Non-pigmented ciliary epithelial cell (primary cell): ENCODE measurements around the gene SLC26A3.
"Not testable (repeated sequence)": the region's sequence is repeated elsewhere in the genome, so short reads cannot be mapped to it uniquely, and the experiment has no call there.

Experiments
- DNase-seq: peaks from one replicate; pipeline ENCODE4 v3.0.0-alpha.2; 2010; ENCODE audit warnings: low read depth

Gene SLC26A3

DNA sequence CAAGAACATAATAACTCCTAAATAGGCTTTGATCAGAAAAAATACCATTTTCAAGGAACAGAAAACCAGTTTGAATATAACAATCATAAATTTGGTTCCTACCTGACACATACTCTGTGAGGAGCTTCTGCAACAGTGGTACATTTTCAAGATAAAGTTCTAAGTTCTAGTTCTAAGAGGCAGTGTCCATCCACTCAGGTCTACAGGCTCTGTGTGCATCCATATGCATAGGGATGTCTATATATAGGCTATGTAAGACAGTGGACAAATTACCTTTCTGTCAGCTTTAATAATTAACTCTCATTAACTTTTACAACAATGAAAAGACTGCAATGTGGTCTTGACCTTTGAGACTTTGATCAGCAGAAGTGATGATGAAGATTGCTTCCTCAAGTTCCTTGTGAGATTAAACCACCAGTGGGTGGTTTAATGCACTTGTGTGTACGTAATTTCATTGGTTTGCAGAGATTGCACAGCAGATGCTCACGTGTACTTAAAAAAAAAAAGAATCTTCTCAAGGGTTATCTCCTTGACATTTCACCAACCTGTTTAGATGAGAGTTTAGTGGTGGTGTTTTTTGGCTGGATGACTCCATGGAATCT, at the start of gene SLC26A3:
TSS of gene SLC26A3 (minus strand) at position 215 of the 602 bp plus-strand sequence. CDS start 8,714 bp downstream, outside the sequence.
- no peak for DNase-seq

DNA sequence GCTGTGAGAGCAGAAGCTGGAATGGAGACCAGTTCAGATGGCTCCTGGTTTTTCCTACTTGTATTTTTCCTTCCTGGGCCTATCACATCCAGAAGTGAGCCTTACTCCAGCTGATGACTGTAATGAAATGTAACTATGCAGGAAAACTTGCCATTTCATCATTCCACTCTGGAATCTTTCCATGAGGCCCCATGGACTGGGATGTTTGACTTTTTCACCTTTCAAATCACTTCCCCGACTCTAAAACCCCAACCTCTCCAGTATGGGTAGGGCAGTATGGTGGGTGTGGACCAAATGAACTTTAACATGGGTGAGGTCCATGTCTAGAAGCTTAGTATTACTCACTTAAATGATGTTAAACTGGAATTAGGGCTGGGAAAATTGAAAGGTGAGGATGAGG, 47.6 kb upstream of the SLC26A3 start:
- no peak for DNase-seq

DNA sequence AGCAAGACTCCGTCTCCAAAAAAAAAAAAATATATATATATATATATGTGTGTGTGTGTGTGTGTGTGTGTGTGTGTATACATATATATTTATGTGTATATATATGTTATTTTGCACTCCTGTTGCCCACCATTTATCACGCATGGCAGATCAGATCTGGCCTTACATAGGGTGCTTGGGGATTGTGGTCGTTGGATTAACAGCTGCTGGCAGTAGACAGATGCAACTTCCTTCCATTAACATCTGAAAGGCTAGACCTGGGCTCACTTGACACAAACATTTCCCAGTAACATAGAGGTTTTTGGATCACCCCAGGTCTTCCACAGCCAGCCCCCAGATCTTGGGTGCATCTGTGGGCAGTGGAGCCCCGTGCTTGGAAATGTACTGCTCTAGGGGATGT, 47.2 kb upstream of the SLC26A3 start:
- DNase-seq, result no peak

DNA sequence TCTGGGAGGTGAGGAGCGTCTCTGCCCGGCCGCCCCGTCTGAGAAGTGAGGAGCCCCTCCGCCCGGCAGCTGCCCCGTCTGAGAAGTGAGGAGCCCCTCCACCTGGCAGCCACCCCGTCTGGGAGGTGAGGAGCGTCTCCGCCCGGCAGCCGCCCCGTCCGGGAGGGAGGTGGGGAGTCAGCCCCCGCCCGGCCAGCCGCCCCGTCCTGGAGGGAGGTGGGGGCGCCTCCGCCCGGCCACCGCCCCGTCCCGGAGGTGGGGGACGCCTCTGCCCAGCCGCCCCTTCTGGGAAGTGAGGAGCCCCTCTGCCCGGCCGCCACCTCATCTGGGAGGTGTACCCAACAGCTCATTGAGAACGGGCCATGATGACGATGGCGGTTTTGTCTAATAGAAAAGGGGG, 45.2 kb upstream of the SLC26A3 start:
- not testable (repeated sequence) for DNase-seq

DNA sequence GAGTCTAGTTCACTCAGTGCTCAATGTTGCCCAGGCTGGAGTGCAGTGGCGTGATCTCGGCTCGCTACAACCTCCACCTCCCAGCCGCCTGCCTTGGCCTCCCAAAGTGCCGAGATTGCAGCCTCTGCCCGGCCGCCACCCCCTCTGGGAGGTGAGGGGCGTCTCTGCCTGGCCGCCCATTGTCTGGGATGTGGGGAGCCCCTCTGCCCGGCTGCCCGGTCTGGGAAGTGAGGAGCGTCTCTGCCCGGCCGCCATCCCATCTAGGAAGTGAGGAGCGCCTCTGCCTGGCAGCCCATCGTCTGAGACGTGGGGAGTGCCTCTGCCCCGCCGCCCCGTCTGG, 44.8 kb upstream of the SLC26A3 start:
- not testable (repeated sequence) for DNase-seq

DNA sequence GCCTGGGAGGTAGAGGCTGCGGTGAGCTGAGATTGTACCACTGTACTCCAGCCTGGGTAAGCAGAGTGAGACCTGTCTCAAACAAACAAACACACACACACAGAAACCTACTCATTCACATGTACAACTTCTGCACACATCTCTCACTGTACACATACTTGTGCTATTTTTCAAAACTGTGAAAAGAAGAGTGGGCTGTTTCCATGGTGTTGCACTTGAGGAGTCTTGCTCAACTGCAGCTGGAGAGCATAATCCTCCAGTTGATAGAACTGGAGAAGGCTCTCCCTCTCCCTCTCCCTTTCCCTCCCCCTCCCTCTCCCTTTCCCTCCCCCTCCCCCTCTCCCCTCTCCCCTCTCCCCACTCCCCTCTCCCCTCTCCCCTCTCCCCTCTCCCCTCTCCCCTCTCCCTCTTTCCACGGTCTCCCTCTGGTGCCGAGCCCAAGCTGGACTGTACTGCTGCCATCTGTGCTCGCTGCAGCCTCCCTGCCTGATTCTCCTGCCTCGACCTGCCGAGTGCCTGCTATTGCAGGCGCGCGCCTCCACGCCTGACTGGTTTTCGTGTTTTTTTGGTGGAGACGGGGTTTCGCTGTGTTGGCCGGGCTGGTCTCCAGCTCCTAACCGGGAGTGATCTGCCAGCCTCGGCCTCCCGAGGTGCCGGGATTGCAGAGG, 44.3 kb upstream of the SLC26A3 start:
- DNase-seq, result no peak

DNA sequence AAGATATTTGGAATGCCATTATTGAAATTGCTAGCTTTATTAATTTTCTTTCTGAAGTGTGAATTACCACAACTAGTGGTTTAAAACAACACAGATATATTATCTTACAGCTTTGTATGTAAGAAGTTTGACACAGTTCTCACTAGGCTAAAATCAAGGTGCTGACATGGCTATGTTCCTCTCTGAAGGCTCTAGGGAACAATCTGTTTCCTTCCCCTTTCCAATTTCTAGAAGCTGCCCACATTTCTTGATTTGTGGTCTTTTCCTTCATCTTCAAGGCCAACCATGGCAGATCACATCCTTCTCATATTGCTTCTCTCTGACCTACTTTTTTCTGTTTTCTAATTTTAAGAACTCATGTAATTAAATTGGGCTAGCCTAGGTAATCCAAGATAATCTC, 43.3 kb upstream of the SLC26A3 start:
- DNase-seq, result no peak

DNA sequence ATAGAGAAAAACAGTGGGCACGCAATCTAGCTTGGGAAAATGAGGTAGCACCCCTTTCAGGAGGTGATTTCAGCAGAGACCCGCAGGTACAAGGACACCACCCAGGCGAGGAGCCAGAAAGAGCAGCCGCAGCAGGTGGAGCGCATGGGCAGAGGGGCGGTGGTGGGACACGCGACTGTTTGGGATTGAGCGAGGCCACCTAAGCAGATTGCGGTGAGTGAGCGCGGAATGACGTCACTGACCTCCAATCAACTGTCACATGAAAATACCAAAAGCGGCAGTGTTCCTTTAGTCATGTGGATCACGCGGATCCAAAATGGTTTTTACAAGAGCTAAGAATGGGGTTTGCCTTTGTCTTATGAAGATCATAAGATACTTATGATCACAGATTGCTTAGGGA, 40.2 kb upstream of the SLC26A3 start:
- DNase-seq, result no peak

DNA sequence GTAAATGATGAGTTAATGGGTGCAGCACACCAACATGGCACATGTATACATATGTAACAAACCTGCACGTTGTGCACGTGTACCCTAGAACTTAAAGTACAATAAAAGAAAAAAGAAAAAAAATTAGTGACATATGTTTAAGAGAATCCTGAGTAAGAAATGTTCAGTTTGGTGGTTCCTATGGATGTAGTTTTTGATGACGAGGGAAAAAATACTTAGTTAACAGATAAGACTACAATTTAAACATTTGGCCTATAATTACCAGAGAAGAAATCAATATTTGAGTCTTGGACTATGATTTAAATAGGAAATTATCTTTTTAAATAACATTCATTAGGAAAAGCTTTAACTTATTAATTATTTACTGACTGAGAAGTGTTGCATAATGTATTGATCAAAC, 39.2 kb upstream of the SLC26A3 start:
- DNase-seq, result no peak

DNA sequence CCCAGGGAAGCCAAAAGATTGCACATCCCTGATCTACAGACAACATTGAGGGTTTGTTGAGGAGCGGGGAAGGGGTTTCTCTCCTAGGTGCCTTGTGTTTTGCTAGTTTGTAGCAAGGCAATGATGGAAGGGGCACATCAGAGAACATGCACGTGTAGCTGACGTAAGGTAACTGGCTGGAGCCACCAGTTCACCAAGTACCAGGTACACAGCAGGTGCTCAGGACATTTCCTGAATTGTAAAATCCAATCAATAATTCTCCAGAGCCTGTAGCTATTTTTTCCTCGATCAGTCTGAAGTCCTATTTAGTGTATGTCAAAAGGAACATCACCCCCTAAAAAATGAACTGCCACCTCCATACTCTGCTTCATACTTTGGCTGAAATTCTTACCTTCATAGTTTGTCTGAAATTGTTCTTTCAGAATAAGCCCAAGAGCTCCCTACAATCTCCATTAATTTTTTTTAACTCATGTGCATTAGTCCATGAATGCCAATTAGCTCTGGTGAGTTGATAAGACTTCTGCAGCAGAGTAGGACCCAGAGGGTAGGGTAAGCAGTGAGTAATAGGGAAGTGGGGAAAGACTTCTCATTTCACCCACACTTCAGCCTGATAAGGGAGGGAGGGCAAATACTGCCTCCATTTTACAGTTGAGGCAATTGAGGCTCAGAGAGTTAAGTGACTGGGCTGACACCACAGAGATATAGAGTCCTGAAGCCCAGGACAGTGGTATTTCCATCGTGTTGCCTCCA, 36.0 kb upstream of the SLC26A3 start:
- no peak for DNase-seq

DNA sequence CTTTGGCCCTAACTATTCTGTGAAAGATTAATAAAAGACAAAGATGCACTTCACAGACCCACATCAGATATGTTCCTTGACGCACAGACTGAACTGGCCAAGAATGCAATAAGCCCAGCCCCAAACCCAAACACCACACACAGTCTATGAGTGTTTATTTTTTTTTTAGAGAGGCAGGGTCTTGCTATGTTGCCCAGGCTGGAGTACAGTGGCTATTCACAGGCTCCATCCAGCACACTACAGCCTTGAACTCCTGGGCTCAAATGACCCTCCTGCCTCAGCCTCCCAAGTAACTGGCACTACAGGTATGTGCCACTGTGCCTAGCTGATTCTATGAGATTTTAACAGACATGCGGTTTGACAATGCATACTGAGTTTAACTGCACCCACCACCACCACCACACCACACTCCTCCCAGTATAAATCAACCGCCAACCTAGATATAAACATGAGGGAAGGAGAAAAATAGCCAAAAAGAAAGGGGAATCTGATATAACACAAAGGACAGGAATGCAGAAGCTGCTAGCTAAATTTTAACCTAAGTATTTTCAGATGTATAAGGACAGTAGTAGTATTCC, 35.1 kb upstream of the SLC26A3 start:
- DNase-seq, result no peak

DNA sequence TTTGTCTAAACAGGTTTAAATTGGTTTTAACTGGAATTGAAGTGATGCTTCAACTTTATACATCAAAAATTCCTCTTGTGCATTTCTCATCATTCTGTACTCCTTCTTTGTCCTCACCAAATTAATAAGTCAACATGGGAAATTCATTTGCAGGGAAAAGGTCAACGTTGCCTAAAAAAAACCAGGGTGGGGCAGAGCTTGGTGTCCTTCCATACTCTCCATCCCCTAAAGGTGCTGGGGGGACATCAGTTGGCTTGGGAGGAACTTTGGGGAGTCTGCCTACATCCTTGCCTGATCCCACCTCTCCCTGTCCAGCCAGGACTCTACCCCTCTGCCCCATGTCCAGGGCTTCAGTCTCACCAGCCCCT, 34.1 kb upstream of the SLC26A3 start:
- no peak for DNase-seq

DNA sequence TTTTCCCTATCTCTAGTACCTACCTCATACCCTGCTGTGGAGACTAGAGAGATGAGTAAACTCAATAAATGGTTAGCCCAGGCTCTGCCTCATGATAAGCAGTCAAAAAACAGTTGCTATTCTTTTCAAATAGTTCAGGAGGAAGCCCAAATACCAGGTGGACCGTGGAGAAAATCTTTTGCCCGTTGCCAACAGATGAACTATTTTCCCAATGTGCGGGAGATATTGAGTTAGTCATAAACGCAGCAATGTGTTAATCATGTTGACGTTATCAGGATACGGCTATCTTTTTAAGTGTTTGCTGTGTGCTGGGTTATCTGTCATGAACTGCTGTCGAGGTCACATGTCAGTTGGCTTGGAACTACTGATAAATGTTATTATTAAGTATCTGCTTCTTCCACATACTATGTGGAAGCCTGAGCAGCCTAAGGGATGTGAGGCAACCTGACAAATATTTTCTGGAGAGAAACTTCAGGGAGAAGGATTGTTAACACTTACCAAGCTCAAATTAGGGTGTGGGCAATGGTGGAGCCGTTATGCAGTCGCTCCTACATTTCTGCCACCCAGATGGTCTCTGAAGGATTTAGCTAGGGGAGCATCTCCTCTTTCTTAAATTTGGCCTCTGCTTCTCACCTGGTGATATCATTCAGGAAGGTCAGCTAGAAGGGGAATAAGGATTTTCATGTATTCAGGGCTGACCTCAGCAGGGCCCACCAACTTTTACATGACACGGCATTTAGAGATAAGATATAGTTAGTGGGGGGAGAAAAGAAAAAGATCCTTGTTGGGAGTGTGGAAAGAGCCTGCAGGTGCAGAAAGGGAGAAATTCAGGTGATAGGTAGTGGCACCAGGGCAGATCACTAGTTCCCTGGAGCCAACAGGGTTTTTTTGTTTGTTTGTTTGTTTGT, 33.5 kb upstream of the SLC26A3 start:
- no peak for DNase-seq

DNA sequence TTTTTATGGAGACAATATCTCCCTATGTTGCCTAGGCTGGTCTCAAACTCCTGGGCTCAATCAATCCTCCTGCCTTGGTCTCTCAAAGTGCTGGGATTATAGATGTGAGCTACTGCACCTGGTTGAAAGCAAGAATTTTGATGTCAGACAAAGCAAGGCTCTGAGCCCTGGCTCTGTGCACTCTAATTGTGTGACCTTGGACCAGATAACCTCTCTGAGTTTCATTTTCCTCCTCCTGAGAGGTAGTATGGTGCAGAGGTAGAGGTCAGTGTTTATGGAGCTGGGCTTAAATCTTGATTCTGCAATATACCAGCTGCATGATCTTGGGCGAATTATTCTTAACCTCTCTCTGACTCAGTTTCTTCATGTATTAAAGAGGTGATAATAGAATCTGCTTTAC, 31.4 kb upstream of the SLC26A3 start:
- DNase-seq, result no peak

DNA sequence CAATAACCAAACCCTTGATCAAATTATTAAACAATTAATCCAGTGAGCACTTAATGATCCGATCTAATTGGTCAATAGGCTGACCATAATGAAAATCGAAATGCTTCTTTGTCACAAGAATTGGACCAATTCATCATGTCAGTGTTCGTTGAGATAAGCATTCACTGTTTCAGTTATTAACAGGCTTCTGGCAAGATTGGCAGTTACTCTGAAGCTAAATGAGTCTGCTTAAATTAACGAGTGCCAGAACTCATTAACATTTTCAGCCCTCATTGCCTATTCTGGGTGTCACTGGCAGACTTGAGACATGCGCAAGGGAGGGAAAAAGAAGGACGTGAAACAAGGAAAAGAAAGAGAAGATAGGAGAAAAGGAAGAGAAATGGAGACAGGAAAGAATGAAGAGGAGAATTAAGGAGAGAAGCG, 30.7 kb upstream of the SLC26A3 start:
- DNase-seq, result no peak

DNA sequence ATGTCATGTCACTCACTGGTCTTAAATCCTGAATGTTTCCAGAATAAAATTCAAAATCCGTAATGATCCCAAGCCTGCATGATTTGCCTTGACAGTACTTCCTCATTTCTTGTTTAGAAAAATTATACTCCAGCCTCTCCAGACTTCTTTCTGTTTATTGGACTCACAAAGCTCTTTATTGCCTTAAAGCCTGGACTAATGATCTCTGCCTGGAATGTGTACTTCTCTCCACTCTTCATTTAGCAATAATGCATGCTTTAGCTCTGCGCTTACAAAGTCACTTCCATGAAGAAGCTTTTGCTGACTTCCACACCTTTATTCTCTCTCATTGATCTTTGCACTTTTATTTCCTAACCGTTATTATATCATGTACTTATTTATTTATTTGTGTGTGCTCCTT, 27.4 kb upstream of the SLC26A3 start:
- no peak for DNase-seq

DNA sequence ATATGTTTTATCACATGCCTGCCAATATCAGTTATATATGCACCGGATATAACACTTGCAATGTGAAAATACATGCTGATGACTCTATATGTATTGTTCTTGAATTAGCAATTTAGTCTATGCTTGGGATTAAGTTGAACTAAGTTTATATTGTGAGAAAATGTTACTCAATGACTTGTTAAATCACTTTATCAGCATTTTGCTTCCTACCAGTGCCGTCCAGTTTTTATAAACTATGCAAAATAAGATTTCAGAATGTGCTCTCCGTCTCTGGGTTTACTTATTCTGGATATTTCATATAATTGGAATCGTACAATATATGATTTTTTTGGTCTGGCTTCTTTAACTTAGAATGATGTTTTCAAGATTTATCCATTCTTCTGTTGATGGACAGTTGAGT, 25.5 kb upstream of the SLC26A3 start:
- DNase-seq, result no peak

DNA sequence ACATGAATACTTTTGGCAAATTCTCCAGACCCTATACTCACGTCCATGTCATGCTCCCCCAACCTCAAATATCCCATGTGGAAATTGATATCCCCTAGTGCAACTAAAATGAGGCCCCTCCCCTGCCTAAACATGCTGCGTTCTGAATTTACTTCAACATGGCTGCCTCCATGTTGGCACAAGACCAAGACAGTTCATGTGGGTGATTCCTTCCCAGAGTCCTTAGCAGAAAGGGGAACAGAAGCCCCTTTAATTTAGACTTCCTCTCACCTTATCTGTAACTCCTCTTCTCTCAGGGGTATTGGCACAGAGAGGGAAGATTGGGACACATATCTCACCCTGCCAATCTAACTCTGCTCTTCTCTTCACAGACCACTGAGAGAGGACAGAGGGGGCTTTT, 24.5 kb upstream of the SLC26A3 start:
- no peak for DNase-seq

DNA sequence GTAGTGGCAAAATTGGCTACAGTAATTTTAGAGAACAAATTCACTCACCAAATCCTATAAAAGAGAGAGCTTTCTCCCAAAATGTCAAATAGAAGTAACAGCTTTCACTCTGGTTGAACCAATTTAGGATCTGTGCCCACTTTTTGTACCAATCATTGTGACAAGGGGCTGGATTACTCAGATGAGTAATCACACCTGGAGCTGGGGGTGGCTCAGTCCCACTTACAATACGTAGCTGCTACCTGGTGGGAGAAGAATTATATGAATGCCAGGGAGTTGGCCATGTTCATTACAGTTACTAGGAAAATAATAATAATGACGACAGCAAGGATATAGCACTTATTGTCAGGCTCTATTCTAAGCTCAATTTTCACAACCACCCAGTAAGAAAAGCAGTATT, 23.4 kb upstream of the SLC26A3 start:
- DNase-seq, result no peak

DNA sequence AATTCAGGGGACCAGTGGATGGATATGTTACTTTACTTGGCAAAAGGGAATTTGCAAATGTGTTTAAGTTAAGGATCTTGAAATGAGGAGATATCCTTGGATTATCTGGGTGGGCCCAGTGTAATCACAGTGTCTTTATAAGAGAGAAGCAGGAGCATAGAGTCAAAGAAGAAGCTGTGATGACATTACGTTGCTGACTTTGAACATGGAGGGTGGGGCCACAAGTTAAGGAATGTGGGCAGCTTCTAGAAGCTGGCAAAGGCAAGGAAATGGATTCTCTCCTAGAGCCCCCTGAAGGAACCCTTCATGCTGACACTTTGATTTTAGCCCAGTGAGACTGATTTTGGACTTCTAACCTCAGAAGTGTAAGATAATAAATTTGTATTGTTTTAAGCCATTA, 21.8 kb upstream of the SLC26A3 start:
- no peak for DNase-seq

DNA sequence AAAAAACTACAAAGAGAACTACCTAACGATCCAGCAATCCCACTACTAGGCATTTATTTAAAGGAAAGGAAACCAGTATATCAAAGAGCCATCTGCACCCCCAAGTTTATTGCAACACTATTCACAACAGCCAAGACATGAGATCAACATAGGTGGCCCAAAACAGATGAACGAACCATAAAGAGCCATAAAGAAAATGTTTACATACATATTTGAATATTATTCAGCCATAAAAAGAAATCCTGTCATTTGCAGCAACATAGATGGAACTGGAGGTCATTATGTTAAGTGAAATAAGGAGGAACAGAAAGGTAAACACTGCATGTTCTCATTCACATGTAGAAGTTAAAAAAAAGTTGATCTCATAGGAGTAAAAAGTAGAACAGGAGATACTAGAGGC, 15.6 kb upstream of the SLC26A3 start:
- DNase-seq, result no peak

DNA sequence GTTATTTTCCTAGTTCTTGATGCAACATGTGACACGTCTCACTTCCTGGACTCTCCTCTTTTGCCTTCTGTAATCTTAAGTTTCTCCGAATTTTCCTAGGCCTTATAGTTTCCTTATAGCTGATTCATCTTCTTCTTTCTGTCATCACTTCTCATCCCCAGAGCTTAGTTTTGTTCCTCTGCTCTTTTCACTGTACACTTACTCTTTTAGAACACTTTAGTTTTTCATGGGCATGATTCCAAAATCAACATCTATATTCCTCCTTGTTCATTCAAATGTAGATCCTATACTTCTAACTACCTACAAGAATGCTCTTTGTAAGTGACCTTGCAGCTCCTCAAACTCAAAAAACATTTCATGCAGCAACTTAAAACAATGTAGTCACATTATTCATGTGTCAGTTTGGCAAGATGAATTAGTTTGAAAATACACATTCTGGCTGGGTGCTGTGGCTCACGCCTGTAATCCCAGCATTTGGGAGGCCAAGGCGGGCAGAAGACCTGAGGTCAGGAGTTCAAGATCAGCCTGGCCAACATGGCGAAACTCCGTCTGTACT, 13.1 kb upstream of the SLC26A3 start:
- no peak for DNase-seq
